ENCODE results near the gene MRPL53.
"Not testable (repeated sequence)": the region's sequence is repeated elsewhere in the genome, so short reads cannot be mapped to it uniquely, and the experiment has no call there.

Gene MRPL53

GRCh38 chr2:74502147-74502719 is 29.8 kb upstream of the MRPL53 start:
- no peak for DNase-seq (ENCODE audit: low read depth)

- DNase-seq (ENCODE audit: low read depth) = no peak
These were observed 29.0 kb upstream of the MRPL53 start for GRCh38 chr2:74501335-74502071.

GRCh38 chr2:74500578-74500946 is 28.1 kb upstream of the MRPL53 start:
- DNase-seq (ENCODE audit: low read depth) = no peak

GRCh38 chr2:74499940-74500577 is 27.6 kb upstream of the MRPL53 start:
- no peak for DNase-seq (ENCODE audit: low read depth)

- no peak for DNase-seq (ENCODE audit: low read depth)
These were observed 26.9 kb upstream of the MRPL53 start, which contains the start of gene LBX2 for GRCh38 chr2:74499267-74499939. LBX2 (minus strand) TSS chr2:74499603; CDS start chr2:74499537, 66 bp downstream.

- no peak for DNase-seq (ENCODE audit: low read depth)
These were observed 26.2 kb upstream of the MRPL53 start for GRCh38 chr2:74498500-74499266.

- no peak for DNase-seq (ENCODE audit: low read depth)
These were observed 25.5 kb upstream of the MRPL53 start for GRCh38 chr2:74497777-74498499.

GRCh38 chr2:74496997-74497776 is 24.7 kb upstream of the MRPL53 start:
- DNase-seq (ENCODE audit: low read depth) = no peak

- no peak for DNase-seq (ENCODE audit: low read depth)
These were observed 23.0 kb upstream of the MRPL53 start for GRCh38 chr2:74495440-74495839.

GRCh38 chr2:74493546-74493945 is 21.1 kb upstream of the MRPL53 start:
- no peak for DNase-seq (ENCODE audit: low read depth)

- no peak for DNase-seq (ENCODE audit: low read depth)
These were observed 19.4 kb upstream of the MRPL53 start for GRCh38 chr2:74491648-74492544.

GRCh38 chr2:74489906-74490305 is 17.4 kb upstream of the MRPL53 start:
- DNase-seq (ENCODE audit: low read depth) = no peak

GRCh38 chr2:74488643-74489481 is 16.4 kb upstream of the MRPL53 start:
- DNase-seq (ENCODE audit: low read depth) = no peak

GRCh38 chr2:74486141-74486540 is 13.7 kb upstream of the MRPL53 start:
- DNase-seq (ENCODE audit: low read depth) = no peak

GRCh38 chr2:74483675-74484164 is 11.2 kb upstream of the MRPL53 start:
- DNase-seq (ENCODE audit: low read depth) = not testable (repeated sequence)

GRCh38 chr2:74482801-74483674 is 10.6 kb upstream of the MRPL53 start, which contains the start of the genes CCDC142 and TTC31:
CCDC142 (minus strand) TSS chr2:74482998; CDS start chr2:74482837, 161 bp downstream.
TTC31 (plus strand) TSS chr2:74483081; CDS start chr2:74483096, 15 bp downstream.
- DNase-seq (ENCODE audit: low read depth) = peak; percentile 79

Measured in CMK (cell line).